Smooth muscle cell (in vitro differentiated cells): ENCODE data around the gene MAIP1. TPM values are rescaled to one million over a fixed set of nuclear protein-coding genes. Genes with fewer than 3 reads are reported as not detected.

Source experiments
- DNase-seq: peaks from one replicate; lab custom pipeline; 2025; ENCODE audit not compliant: unreplicated experiment; lab: John Stamatoyannopoulos, UW
- H2AFZ ChIP-seq: fragments of 200-600 bp; sonication (generic); 2 replicates; pipeline ENCODE4 v1.6.0; 2016; ENCODE audit warnings: antibody characterized with exemption, low read depth, mild to moderate bottlenecking
- H3F3A ChIP-seq: fragments of 200-600 bp; sonication (generic); 2 replicates; pipeline ENCODE4 v1.6.0; 2017; ENCODE audit warnings: antibody characterized with exemption, low read depth
- H3K27ac ChIP-seq: fragments of 200-600 bp; sonication (generic); 2 replicates; pipeline ENCODE4 v1.5.1; 2016; ENCODE audit warnings: low read depth, mild to moderate bottlenecking
- H3K27me3 ChIP-seq: fragments of 200-600 bp; sonication (generic); 2 replicates; pipeline ENCODE4 v1.6.1; 2016; ENCODE audit warnings: low read depth, mild to moderate bottlenecking
- H3K36me3 ChIP-seq: fragments of 200-600 bp; sonication (generic); 2 replicates; pipeline ENCODE4 v1.5.1; 2016; ENCODE audit warnings: low read depth
- H3K4me1 ChIP-seq: fragments of 200-600 bp; sonication (generic); 2 replicates; pipeline ENCODE4 v1.5.1; 2016; ENCODE audit warnings: low read depth
- H3K4me2 ChIP-seq: fragments of 200-600 bp; sonication (generic); 2 replicates; pipeline ENCODE4 v1.6.0; 2016; ENCODE audit warnings: mild to moderate bottlenecking
- H3K4me3 ChIP-seq: fragments of 200-600 bp; sonication (generic); 2 replicates; pipeline ENCODE4 v1.5.1; 2016; ENCODE audit warnings: mild to moderate bottlenecking
- H3K79me2 ChIP-seq: fragments of 200-600 bp; sonication (generic); 2 replicates; pipeline ENCODE4 v1.6.0; 2016; ENCODE audit warnings: low read depth, mild to moderate bottlenecking
- H3K9ac ChIP-seq: fragments of 200-600 bp; sonication (generic); 2 replicates; pipeline ENCODE4 v1.6.0; 2016; ENCODE audit warnings: low read depth
- H3K9me3 ChIP-seq: fragments of 200-600 bp; sonication (generic); replicated peaks from 2 replicates; pipeline ENCODE4 v1.5.1; 2016; ENCODE audit warnings: low read depth
- H4K20me1 ChIP-seq: fragments of 200-600 bp; sonication (generic); 2 replicates; pipeline ENCODE4 v1.6.0; 2016; ENCODE audit warnings: low read depth
- CTCF ChIP-seq: fragments of 200-600 bp; sonication (generic); IDR thresholded peaks from 2 replicates; pipeline ENCODE4 v1.5.1; 2017; ENCODE audit warnings: borderline replicate concordance, mild to moderate bottlenecking, antibody characterized with exemption; ENCODE audit not compliant: insufficient read depth, poor library complexity, severe bottlenecking
- WGBS: methylation state at CpG from one replicate; pipeline ENCODE4 v1.1.7; 2016; ENCODE audit warnings: low lambda C conversion rate; 5-methylcytosine and 5-hydroxymethylcytosine counted together
- polyA plus RNA-seq: library from polyadenylated mRNA; unstranded; fragments of >200 nt; fragmentation: Nextera tagmentation; extraction: Ambion mirVana; gene quantifications from 2 replicates; pipeline ENCODE4 v1.2.1, GENCODE V29; 2016
- total RNA-seq: library from RNA; depleted of rRNA; stranded (reverse); fragments of >200 nt; gene quantifications from 2 replicates; pipeline ENCODE4 v1.2.3, GENCODE V29; 2014

Gene MAIP1
- total and polyA plus RNA-seq, 2 experiments from 2014 or later: 15.0 to 133 TPM

GRCh38 chr2:199928226-199928625 lies 27.2 kb upstream of the MAIP1 start:
- H3K27ac ChIP-seq: no peak overlapping the region
- no peak overlapping the region for H3K4me3 ChIP-seq
- no peak overlapping the region for H3K9ac ChIP-seq
- 45% methylated on average over 2 of the region's 2 CpGs for WGBS
- DNase-seq: no peak
- H3K9me3 ChIP-seq: no peaks in the 10 kb centered on the region
- H3F3A ChIP-seq: no peaks in the 10 kb centered on the region
- H3K27me3 ChIP-seq: no peaks in the 10 kb centered on the region
- TF ChIP-seq CTCF: no peak
- peaks cover 36% of the 10 kb centered on the region for H4K20me1 ChIP-seq
- H3K4me1 ChIP-seq: no peaks in the 10 kb centered on the region
- H3K36me3 ChIP-seq: peaks cover 21% of the 10 kb centered on the region
- no peak overlapping the region for H3K4me2 ChIP-seq
- peaks cover 28% of the 10 kb centered on the region for H3K79me2 ChIP-seq
- H2AFZ ChIP-seq: no peak overlapping the region

GRCh38 chr2:199928626-199929025 lies 26.8 kb upstream of the MAIP1 start:
- no peak for DNase-seq
- Histone ChIP-seq H4K20me1 (peaks cover 32% of the 10 kb centered on the region), H3K79me2 (peaks cover 24% of the 10 kb centered on the region), H3K4me1 (no peaks in the 10 kb centered on the region), H3K9ac (no peak overlapping the region), H3K27me3 (no peaks in the 10 kb centered on the region), H3K9me3 (no peaks in the 10 kb centered on the region), H3K4me2 (no peak overlapping the region), H3F3A (no peaks in the 10 kb centered on the region), H3K36me3 (peaks cover 21% of the 10 kb centered on the region), H2AFZ (no peak overlapping the region), H3K27ac (no peak overlapping the region), H3K4me3 (no peak overlapping the region)
- no peak for TF ChIP-seq CTCF

GRCh38 chr2:199929262-199929661 lies 26.1 kb upstream of the MAIP1 start:
- H3K9ac ChIP-seq: no peak overlapping the region
- no peaks in the 10 kb centered on the region for H3K9me3 ChIP-seq
- H2AFZ ChIP-seq: no peak overlapping the region
- H3F3A ChIP-seq: peaks cover 4% of the 10 kb centered on the region
- H3K79me2 ChIP-seq: peaks cover 17% of the 10 kb centered on the region
- peaks cover 26% of the 10 kb centered on the region for H3K36me3 ChIP-seq
- no peak for TF ChIP-seq CTCF
- H3K27me3 ChIP-seq: no peaks in the 10 kb centered on the region
- peaks cover 29% of the 10 kb centered on the region for H4K20me1 ChIP-seq
- WGBS: 96% methylated on average over 2 of the region's 2 CpGs
- DNase-seq: no peak
- H3K4me1 ChIP-seq: peaks cover 4% of the 10 kb centered on the region
- no peak overlapping the region for H3K4me3 ChIP-seq
- H3K4me2 ChIP-seq: no peak overlapping the region
- H3K27ac ChIP-seq: no peak overlapping the region

GRCh38 chr2:199932312-199932855 lies 23.0 kb upstream of the MAIP1 start:
- Histone ChIP-seq H3K79me2 (peaks cover 4% of the 10 kb centered on the region), H2AFZ (no peak overlapping the region), H3K4me1 (peaks cover 4% of the 10 kb centered on the region), H3K36me3 (peaks cover 18% of the 10 kb centered on the region), H3F3A (peaks cover 5% of the 10 kb centered on the region), H4K20me1 (peaks cover 12% of the 10 kb centered on the region), H3K4me2 (no peak overlapping the region), H3K4me3 (no peak overlapping the region), H3K27ac (no peak overlapping the region), H3K9ac (no peak overlapping the region), H3K9me3 (no peaks in the 10 kb centered on the region), H3K27me3 (no peaks in the 10 kb centered on the region)
- no peak for TF ChIP-seq CTCF
- WGBS: 93% methylated on average over 4 of the region's 4 CpGs
- no peak for DNase-seq
